IPS-NIHi7 (cell line): ENCODE data around the gene CLBA1.
"Not testable (repeated sequence)": the region's sequence is repeated elsewhere in the genome, so short reads cannot be mapped to it uniquely, and the experiment has no call there.

Experiments
- DNase-seq: peaks from one replicate; pipeline ENCODE4 v3.0.0; 2012; ENCODE audit warnings: mixed read lengths; ENCODE audit errors: extremely low spot score

CLBA1 gene

GRCh38 chr14:104985675-104986486 is at the start of gene CLBA1:
Gene CLBA1, plus strand, starts transcription at chr14:104985788. Its CDS starts 644 bp downstream, at chr14:104986432.
- peak; percentile 99 for DNase-seq

GRCh38 chr14:104935955-104936354 is 49.6 kb upstream of the CLBA1 start:
- no peak for DNase-seq

DNA sequence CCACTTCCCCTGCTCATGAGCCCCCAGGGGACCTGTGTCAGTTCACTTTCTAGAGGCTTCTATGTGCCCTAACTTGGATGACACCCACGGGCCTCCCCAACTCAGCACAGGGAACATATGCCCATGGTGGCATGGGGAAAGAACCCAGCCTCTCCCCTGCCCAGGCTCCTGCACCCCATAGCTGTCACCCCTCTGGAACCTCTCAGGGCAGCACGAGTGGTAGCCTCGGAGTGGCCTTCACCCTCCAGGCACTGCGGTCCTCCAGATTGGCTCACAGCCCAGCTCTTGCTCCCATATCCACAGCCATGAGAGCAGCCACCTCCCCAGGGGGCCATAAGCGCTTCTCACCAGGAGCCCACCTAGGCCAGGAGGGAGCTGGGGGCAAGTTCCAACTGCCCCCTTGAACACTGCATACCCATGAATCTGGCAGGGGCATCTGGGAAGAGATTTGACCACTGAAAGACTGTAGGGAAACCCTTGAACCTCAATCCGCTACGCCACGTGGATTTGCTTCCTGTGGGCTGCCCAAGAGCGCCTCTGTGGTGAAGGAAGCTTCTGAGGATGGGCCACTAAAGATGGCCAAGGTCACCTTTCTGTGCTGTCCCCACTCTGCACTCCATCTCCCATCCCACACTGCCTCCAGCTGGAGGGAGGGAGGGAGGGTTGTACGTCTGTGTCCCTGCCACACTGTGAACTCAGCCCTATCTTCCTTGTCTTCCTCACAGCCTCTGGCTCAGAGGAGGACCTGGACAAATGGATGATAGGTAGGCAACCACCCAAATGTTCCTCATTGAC is 49.0 kb upstream of the CLBA1 start:
- DNase-seq: no peak

DNA sequence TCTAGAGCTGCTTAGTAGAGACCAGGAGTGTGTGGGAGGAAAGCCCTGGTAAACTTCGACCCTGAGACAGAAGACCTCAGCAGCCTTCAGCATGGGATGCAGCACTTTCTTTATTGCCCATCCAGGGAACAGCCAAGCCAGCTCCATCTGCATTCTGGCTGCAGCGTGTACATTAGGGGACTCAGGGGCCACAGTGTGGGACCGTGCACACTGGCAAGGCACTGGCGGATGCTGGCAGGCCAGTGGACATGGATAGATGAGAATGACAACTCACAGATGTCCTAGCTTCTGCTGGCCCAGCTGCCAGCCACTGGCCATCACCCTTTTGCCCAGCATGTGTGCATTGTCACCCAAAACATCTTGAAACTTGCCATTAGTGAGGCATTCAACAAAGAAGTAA is 48.4 kb upstream of the CLBA1 start:
- DNase-seq: no peak

- no peak for DNase-seq
These were observed 47.8 kb upstream of the CLBA1 start for GRCh38 chr14:104937694-104938365.

- no peak for DNase-seq
These were observed 47.2 kb upstream of the CLBA1 start for GRCh38 chr14:104938436-104938835.

- no peak for DNase-seq
These were observed 46.6 kb upstream of the CLBA1 start for GRCh38 chr14:104938960-104939359.

DNA sequence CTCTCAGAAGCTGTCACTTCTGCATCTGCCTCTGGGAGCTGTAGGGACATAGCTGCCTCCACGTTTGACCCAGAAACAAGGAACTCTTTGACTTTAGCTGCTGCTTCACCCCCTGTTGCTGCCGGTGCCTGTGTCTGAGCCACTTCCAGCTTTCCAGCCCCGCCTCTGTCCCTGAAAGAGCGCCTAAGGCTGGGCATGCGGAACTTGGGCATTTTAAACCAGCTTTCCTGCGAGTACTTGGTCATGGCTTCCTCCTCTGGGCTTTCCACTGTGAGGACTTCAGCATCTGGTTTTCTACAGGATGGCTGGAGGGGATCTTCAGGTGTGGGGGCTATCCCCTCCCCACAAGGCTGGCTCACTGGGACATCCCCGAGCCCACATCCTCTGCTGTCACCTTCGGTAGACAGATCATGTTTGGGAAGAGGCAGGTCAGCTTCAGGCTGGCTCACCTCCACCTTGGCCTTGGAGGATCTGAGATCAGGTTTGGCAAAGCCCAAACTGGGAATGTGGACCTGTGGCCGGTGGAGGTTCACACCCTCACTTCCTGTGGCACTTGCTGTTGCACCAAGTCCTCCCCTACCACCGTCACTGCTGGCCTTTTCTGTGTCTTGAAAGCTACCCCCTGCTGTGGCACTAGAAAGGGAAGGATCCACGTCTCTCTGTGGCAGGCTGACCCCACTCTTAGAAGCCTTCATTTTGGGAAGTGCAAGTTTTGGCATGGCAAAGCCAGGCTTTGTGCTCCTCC is 45.8 kb upstream of the CLBA1 start:
- no peak for DNase-seq

GRCh38 chr14:104940526-104941150 is 45.0 kb upstream of the CLBA1 start:
- DNase-seq: peak; percentile 69

DNA sequence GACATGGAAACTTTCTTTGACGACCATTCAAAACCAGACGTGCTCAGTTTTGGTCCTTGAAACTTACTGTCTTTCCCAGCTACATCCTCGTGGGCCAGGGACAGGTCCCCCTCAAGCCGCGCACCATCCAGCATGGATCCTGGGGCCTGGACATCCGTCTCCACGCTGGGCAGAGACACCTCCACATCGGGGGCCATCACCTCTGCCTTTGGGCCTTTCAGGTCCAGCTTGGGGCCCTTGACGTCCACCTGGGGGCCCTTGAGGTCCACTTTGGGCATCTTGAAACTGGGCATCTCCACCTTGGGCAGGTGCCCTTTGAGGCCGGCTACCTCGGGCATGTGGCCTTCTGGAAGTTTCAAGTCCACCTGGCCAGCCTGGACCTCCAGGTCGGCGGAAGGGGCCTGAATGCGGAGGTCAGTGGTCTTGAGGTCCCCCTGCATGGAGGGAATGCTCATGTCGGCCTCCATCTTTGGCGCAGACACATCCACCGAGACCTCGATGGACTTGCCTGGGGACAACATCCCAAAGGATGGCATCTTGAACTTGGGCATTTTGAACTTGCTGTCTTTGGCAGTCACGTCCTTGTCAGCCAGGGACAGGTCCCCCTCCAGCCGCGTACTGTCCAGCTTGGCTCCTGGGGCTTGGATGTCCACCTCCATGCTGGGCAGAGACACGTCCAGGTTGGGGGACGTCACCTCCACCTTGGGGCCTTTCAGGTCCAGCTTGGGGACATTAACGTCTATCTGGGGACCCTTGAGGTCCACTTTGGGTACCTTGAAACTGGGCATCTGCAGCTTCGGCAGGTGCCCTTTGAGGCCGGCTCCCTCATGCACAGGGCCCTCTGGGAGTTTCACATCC is 43.9 kb upstream of the CLBA1 start:
- DNase-seq: no peak

DNA sequence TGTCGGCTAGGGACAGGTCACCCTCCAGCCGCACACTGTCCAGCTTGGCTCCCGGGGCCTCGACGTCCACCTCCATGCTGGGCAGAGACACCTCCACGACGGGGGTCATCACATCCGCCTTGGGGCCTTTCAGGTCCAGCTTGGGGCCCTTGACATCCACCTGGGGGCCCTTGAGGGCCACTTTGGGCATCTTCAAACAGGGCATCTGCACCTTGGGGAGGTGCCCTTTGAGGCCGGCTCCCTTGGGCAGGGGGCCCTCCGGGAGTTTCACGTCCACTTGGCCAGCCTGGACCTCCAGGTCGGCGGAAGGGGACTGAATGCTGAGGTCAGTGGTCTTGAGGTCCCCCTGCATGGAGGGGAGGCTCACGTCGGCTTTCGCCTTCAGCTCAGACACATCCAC is 43.0 kb upstream of the CLBA1 start:
- DNase-seq: no peak

- not testable (repeated sequence) for DNase-seq
These were observed 42.2 kb upstream of the CLBA1 start for GRCh38 chr14:104943216-104944015.

GRCh38 chr14:104944016-104944308 is 41.6 kb upstream of the CLBA1 start:
- not testable (repeated sequence) for DNase-seq

GRCh38 chr14:104944436-104945205 is 41.0 kb upstream of the CLBA1 start:
- DNase-seq: not testable (repeated sequence)

DNA sequence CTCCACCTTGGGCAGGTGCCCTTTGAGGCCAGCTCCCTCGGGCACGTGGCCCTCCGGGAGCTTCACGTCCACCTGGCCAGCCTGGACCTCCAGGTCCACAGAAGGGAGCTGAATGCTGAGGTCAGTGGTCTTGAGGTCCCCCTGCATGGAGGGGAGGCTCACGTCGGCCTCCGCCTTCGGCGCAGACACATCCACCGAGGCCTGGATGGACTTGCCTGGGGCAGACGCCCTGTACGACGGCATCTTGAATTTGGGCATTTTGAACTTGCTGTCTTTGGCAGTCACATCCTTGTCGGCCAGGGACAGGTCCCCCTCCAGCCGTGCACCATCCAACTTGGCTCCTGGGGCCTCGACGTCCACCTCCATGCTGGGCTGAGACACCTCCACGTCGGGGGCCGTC is 40.3 kb upstream of the CLBA1 start:
- DNase-seq: not testable (repeated sequence)

GRCh38 chr14:104945986-104946965 is 39.3 kb upstream of the CLBA1 start:
- not testable (repeated sequence) for DNase-seq

GRCh38 chr14:104947201-104947600 is 38.4 kb upstream of the CLBA1 start:
- DNase-seq: not testable (repeated sequence)
